Fibroblast of skin of right quadriceps (primary cell): ENCODE measurements around the gene SMG6.
A peak's percentile ranks its signal among the peaks of the same experiment; 100 is the strongest.
"Not testable (repeated sequence)": the region's sequence is repeated elsewhere in the genome, so short reads cannot be mapped to it uniquely, and the experiment has no call there.

Experiments
- DNase-seq: peaks from one replicate; pipeline ENCODE4 v3.0.0-alpha.2; 2013

The SMG6 gene

GRCh38 chr17:2022647-2023240 lies 280.8 kb downstream of the SMG6 start:
- DNase-seq, result no peak

GRCh38 chr17:2020721-2021120 lies 282.9 kb downstream of the SMG6 start:
- no peak for DNase-seq

- DNase-seq, result no peak
These were observed 283.9 kb downstream of the SMG6 start for GRCh38 chr17:2019723-2020122.

- no peak for DNase-seq
These were observed 284.7 kb downstream of the SMG6 start for GRCh38 chr17:2018716-2019510.

GRCh38 chr17:2017274-2017941 lies 286.2 kb downstream of the SMG6 start:
- no peak for DNase-seq

- no peak for DNase-seq
These were observed 287.1 kb downstream of the SMG6 start for GRCh38 chr17:2016494-2016893.

- no peak for DNase-seq
These were observed 288.3 kb downstream of the SMG6 start for GRCh38 chr17:2015314-2015713.

GRCh38 chr17:2013994-2014317 lies 289.6 kb downstream of the SMG6 start:
- DNase-seq, result no peak

- DNase-seq, result not testable (repeated sequence)
These were observed 290.2 kb downstream of the SMG6 start for GRCh38 chr17:2013220-2013993.

- DNase-seq, result no peak
These were observed 291.1 kb downstream of the SMG6 start for GRCh38 chr17:2012499-2012898.

GRCh38 chr17:2011411-2012371 lies 291.9 kb downstream of the SMG6 start:
- DNase-seq, result peak; percentile 68
